Kidney epithelial cell (primary cell): Measurements from ENCODE around the gene ETDB. TPM values are rescaled to one million over a fixed set of nuclear protein-coding genes. Genes with fewer than 3 reads are reported as not detected.

ENCODE experiments used
- DNase-seq: peaks from one replicate; pipeline ENCODE4 v3.0.0-alpha.2; 2010; ENCODE audit warnings: low read depth
- H3K27me3 ChIP-seq: 2 replicates; pipeline ENCODE4 v1.6.0; 2011; ENCODE audit warnings: low read length; ENCODE audit not compliant: control insufficient read depth, insufficient read depth
- H3K36me3 ChIP-seq: 2 replicates; pipeline ENCODE4 v1.5.1; 2011; ENCODE audit warnings: low read length; ENCODE audit not compliant: control insufficient read depth, insufficient read depth
- H3K4me3 ChIP-seq: 2 replicates; pipeline ENCODE4 v1.5.1; 2011; ENCODE audit warnings: low read depth, mild to moderate bottlenecking, control low read depth, low read length
- total RNA-seq: library from RNA; depleted of rRNA; stranded (reverse); fragments of >200 nt; gene quantifications from 2 replicates; pipeline ENCODE4 v1.2.3, GENCODE V29; 2015
- TF ChIP-seq, protein P1 (sequence below): IDR thresholded peaks from 2 replicates; pipeline ENCODE4 v1.5.1; 2011; ENCODE audit warnings: mild to moderate bottlenecking, moderate library complexity, low read length, control low read depth, inconsistent platforms; ENCODE audit not compliant: insufficient read depth, poor library complexity, severe bottlenecking

Gene ETDB
- total RNA-seq, 1 donor from 2014 or later = not detected

DNA sequence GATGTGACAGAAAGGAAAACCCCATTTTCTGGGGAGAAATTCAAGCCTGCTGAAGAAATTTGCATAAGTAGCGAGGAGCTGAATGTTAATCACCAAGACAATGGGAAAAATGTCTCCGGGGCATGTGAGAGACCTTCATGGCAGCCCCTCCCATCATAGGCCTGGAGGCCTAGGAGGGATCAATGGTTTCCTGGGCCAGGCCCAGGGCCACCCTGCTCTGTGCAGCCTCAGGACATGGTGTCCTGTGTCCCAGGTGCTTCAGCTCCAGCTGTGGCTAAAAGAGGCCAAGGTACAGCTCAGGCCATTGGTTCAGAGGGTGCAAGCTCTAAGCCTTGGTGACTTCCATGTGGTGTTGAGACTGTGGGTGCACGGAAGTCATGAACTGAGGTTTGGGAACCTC lies 31.2 kb downstream of the ETDB start:
- H3K27me3 ChIP-seq = no peaks in the 10 kb centered on the region
- TF ChIP-seq, protein P1, sequence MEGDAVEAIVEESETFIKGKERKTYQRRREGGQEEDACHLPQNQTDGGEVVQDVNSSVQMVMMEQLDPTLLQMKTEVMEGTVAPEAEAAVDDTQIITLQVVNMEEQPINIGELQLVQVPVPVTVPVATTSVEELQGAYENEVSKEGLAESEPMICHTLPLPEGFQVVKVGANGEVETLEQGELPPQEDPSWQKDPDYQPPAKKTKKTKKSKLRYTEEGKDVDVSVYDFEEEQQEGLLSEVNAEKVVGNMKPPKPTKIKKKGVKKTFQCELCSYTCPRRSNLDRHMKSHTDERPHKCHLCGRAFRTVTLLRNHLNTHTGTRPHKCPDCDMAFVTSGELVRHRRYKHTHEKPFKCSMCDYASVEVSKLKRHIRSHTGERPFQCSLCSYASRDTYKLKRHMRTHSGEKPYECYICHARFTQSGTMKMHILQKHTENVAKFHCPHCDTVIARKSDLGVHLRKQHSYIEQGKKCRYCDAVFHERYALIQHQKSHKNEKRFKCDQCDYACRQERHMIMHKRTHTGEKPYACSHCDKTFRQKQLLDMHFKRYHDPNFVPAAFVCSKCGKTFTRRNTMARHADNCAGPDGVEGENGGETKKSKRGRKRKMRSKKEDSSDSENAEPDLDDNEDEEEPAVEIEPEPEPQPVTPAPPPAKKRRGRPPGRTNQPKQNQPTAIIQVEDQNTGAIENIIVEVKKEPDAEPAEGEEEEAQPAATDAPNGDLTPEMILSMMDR = no peak
- H3K36me3 ChIP-seq = no peaks in the 10 kb centered on the region
- no peak overlapping the region for H3K4me3 ChIP-seq
- no peak for DNase-seq

DNA sequence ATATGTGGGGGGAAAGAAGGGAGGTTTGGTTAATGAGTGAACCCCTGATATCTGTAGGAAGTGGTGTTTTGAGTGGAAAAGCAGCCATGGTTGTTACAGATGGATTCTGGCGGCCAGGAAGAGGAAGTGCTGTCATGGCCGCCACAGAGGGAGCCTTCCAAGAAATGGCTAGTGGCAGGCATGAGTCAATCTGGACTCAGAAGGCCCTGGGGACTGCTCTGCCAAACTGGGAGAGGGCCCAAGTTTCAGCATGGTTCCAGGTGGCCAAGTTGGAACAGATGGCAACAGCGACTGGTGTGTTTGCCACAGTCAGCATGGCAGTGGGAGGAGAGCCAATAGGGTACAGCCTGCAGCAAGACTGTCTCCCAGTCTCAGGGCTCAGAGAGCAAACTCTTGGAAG lies 32.5 kb downstream of the ETDB start:
- TF ChIP-seq, protein P1 = no peak
- Histone ChIP-seq H3K36me3 (no peaks in the 10 kb centered on the region), H3K27me3 (no peaks in the 10 kb centered on the region), H3K4me3 (no peak overlapping the region)
- DNase-seq = no peak

DNA sequence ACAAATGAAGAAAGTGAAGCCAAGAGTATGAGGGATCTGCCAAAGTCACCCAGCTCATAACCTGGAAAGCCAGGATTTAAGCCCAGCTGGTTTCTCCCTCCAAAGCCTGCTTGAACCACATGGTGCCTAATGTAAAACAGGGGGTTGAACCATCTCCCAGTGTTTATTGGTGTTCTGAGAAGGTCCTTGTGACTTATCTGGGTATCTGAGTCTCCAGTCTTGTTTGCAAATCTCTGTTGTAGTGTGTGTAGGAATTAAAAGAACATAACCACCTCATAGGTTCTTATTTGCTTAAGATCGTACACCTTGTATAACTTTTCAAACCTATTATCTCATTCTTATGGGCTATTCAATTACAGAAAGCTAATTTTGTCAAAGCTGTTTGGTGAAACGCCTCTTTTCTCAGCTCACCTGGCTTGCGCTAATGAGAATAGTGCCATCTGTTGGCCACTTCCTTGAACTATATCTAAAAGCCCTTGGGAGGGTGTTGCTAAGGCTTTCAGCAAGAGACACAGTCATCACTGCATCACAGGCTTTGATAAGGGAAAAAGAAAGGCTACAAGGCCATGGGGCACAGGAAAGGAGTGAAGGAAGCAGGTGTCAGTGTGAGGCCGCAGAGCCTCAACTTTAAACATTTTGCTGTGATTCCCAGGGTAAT lies 34.0 kb downstream of the ETDB start:
- TF ChIP-seq, protein P1 = peak; percentile 59
- Histone ChIP-seq H3K36me3 (no peaks in the 10 kb centered on the region), H3K4me3 (no peak overlapping the region), H3K27me3 (no peaks in the 10 kb centered on the region)
- peak; percentile 34 for DNase-seq

DNA sequence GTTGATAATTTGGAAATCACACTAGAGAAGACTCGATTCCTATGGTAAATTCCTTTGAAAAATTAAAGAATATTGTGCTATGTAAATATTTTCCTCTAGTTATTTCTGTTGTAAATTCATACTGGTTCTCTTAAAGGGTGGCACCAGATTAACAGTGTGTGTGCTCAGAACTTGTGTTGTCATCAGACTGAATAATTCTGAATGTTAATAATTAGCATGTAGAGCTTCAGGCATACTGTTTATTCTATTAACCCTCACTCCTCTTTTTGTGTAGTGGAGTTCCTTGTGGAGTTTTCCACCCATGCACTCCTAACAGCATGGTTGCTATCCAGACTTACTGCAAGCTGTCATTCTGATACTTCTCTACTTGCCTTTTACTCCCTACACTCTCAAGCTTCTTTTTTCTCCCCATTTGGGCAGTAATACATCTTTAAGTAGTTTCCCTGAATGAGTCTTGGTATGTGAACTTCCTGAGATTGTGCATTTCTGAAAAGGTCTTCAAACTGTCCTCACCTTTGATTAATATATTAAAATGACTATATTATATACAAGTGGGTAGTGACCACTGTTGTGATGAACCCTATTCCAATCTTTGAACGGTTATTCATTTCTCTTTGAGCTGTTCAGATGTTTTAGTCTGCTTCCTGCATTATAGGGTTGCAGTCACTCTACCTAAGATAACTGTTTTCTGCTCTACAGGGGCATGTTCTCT lies 38.5 kb downstream of the ETDB start:
- TF ChIP-seq, protein P1 = no peak
- Histone ChIP-seq H3K27me3 (no peaks in the 10 kb centered on the region), H3K36me3 (no peaks in the 10 kb centered on the region), H3K4me3 (no peak overlapping the region)
- no peak for DNase-seq

Other genes starting within 250 kb of the ETDB start
- 15.3 and 18.7 TPM in 2 replicates for gene MOSPD1, start 205.3 kb downstream of the ETDB start, total RNA-seq
- gene SMIM10, start 129.5 kb downstream of the ETDB start, total RNA-seq = 1.6 and 1.9 TPM in 2 replicates
- gene RTL8B, start 98.0 kb downstream of the ETDB start, total RNA-seq = 8.7 and 9.7 TPM in 2 replicates
- gene RTL8C, start 88.2 kb downstream of the ETDB start, total RNA-seq = 74.8 and 75.2 TPM in 2 replicates
- gene RTL8A, start 68.4 kb downstream of the ETDB start, total RNA-seq = 31.1 and 32.3 TPM in 2 replicates
- gene SMIM10L2B, start 21.8 kb downstream of the ETDB start, total RNA-seq = 2.9 and 4.3 TPM in 2 replicates
- not detected in 2 replicates for gene CT55, start 50.9 kb upstream of the ETDB start, total RNA-seq
- not detected in 2 replicates for gene ETDA, start 131.5 kb upstream of the ETDB start, total RNA-seq
- gene ETDC, start 189.0 kb upstream of the ETDB start, total RNA-seq = not detected in 2 replicates
- 5.5 and 7.8 TPM in 2 replicates for gene ZNF75D, start 223.6 kb upstream of the ETDB start, total RNA-seq
- gene ZNF449, start 224.3 kb upstream of the ETDB start, total RNA-seq = 6.4 and 7.6 TPM in 2 replicates